IMR-90 (cell line): ENCODE results near the gene AMTN. TPM values are rescaled to one million over a fixed set of nuclear protein-coding genes. Genes with fewer than 3 reads are reported as not detected.

ENCODE experiments used
- polyA plus RNA-seq, 3 experiments: library from polyadenylated mRNA; depleted of rRNA; stranded (reverse); fragments of >200 nt; gene quantifications; 2 replicates each; pipeline ENCODE4 v1.2.3, GENCODE V29; 2012; ENCODE audit warnings: low replicate concordance in 1 of 3
- total RNA-seq: library from RNA; depleted of rRNA; stranded (reverse); fragments of >200 nt; gene quantifications from 2 replicates; pipeline ENCODE4 v1.2.3, GENCODE V29; 2012; rRNA removed

AMTN gene
- total and polyA plus RNA-seq, 2 of the 4 experiments (the other 2 are of a cell fraction): not detected

Other genes starting within 250 kb of the AMTN start
- not detected in 2 replicates for gene CABS1, start 183.6 kb upstream of the AMTN start, total RNA-seq
- not detected in 2 replicates for gene CABS1, start 183.6 kb upstream of the AMTN start, polyA plus RNA-seq (2012; rRNA removed)
- not detected in 2 replicates for gene SMR3A, start 157.8 kb upstream of the AMTN start, total RNA-seq
- not detected in 2 replicates for gene SMR3A, start 157.8 kb upstream of the AMTN start, polyA plus RNA-seq (2012; rRNA removed)
- not detected in 2 replicates for gene SMR3B, start 135.4 kb upstream of the AMTN start, total RNA-seq
- not detected in 2 replicates for gene SMR3B, start 135.4 kb upstream of the AMTN start, polyA plus RNA-seq (2012; rRNA removed)
- not detected in 2 replicates for gene OPRPN, start 120.6 kb upstream of the AMTN start, total RNA-seq
- gene OPRPN, start 120.6 kb upstream of the AMTN start, polyA plus RNA-seq (2012; rRNA removed): not detected in 2 replicates
- gene MUC7, start 46.4 kb upstream of the AMTN start, total RNA-seq: not detected in 2 replicates
- not detected in 2 replicates for gene MUC7, start 46.4 kb upstream of the AMTN start, polyA plus RNA-seq (2012; rRNA removed)
- gene AMBN, start 73.7 kb downstream of the AMTN start, total RNA-seq: not detected in 2 replicates
- not detected in 2 replicates for gene AMBN, start 73.7 kb downstream of the AMTN start, polyA plus RNA-seq (2012; rRNA removed)
- under 0.01 and 0.28 TPM in 2 replicates for gene ENAM, start 110.2 kb downstream of the AMTN start, total RNA-seq
- gene ENAM, start 110.2 kb downstream of the AMTN start, polyA plus RNA-seq (2012; rRNA removed): 0.01 and 0.10 TPM in 2 replicates
- 0.72 and 0.83 TPM in 2 replicates for gene JCHAIN, start 147.9 kb downstream of the AMTN start, total RNA-seq
- gene JCHAIN, start 147.9 kb downstream of the AMTN start, polyA plus RNA-seq (2012; rRNA removed): 0.49 and 0.86 TPM in 2 replicates
- 14.9 and 26.1 TPM in 2 replicates for gene UTP3, start 170.0 kb downstream of the AMTN start, total RNA-seq
- gene UTP3, start 170.0 kb downstream of the AMTN start, polyA plus RNA-seq (2012; rRNA removed): 29.8 and 30.7 TPM in 2 replicates
- gene RUFY3, start 203.4 kb downstream of the AMTN start, total RNA-seq: 28.9 and 41.1 TPM in 2 replicates
- gene RUFY3, start 203.4 kb downstream of the AMTN start, polyA plus RNA-seq (2012; rRNA removed): 19.6 and 20.3 TPM in 2 replicates